Measurements from ENCODE around the gene THBS2.

Gene THBS2

GRCh38 chr6:169177516-169178166 lies 76.0 kb downstream of the THBS2 start:
- DNase-seq = no peak

GRCh38 chr6:169176361-169176991 lies 77.2 kb downstream of the THBS2 start:
- DNase-seq = no peak

DNA sequence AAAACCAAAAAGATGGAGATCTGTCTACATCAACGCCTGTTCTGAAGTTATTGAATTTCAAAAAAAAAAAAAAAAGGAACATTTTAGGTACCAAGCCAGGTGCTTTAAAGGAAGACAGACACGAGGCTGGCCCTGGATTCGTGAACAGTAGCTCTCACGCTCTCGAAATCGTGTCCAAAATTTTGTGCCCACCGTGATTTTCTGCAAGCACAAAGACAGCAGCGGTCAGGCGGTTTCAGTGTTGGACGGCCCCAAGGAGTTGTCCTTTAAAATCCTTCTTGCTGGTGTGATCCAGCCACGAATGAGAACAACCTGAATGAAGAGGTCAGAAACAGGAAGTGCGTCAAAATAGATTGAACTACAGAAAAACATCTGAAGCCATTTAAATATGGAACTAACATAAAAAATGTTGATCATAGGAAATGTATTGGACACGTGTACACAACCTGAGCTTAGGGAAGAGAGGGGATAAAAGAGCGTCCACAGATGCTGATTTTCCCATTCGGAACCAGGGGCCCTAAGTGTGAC lies 78.2 kb downstream of the THBS2 start:
- no peak for DNase-seq

- no peak for DNase-seq
Observed at GRCh38 chr6:169174516-169175359, 78.9 kb downstream of the THBS2 start.

DNA sequence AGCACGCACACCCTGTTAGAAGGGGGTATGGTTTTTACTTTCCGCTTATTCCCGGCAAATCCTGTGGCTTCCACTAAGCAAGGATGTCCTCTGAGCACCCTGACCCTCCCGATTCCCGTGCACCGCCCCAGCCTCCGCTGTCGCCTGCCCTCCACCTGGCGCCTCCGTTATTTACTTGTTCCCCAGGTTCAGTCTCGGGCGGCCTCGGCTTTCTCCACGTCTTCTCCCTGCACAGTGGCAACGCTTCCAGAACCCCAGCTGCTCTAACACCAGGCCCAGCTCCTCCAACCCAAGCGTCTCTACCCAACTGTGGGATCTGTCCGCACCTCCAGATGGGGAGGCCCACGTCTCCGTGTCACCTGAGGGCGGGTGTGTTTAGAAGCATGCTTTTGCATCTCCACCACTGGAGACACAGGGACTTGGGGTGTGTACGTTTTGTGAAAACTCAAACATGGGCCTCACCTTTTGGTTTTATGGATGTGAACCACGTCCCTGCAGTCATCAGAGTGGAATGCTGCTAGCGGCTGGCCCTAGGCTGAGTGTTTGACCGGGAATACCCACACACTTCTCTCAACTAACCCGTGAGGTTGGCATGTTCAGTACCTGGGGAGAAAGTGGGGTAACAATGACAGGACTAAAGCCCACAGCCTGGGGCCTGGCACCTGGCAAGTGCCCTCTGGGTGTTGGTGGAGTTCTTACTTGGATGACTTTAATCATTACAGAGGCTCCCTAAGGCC lies 79.9 kb downstream of the THBS2 start:
- no peak for DNase-seq

- DNase-seq = no peak
Observed at GRCh38 chr6:169172946-169173345, 80.7 kb downstream of the THBS2 start.

- no peak for DNase-seq
Observed at GRCh38 chr6:169172456-169172855, 81.2 kb downstream of the THBS2 start.

DNA sequence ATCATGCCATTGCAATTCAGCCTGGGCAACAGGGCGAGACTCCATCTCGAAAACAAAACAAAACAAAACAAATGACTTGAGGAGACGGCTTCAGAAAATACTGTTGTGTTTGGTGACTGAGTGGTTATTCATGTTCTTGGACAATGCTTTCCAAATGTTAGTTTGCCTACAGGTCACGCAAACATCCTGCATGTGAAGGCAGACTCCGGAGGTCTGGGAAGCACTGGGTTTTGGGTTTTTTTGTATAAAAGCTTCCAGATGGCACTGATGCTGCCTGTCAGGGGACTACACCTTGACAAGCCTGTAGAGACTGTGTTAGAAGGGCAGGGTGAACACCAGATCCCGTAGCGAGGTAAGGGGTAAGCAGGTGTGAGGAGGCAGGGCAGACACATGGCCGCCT lies 81.7 kb downstream of the THBS2 start:
- no peak for DNase-seq

GRCh38 chr6:169171016-169171415 lies 82.6 kb downstream of the THBS2 start:
- no peak for DNase-seq

DNA sequence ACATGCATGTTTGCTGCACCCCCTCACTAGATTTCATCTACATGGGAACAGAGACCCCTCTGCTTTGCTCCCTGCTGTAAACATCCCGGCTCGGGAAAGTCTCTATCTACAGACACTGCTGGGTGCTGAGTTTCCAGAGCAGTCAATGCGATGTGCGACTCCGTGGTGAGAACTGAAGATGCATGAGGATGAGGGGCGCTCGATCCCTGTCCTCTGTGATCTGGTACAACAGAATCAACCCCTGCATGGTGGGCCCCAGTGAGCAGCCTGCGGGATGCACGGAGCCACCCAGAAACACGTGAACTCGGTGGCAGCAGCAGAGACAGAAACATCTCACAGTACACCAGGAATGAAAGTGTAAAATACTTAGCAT lies 83.1 kb downstream of the THBS2 start:
- DNase-seq = no peak

- DNase-seq = no peak
Observed at GRCh38 chr6:169169941-169170582, 83.6 kb downstream of the THBS2 start.

GRCh38 chr6:169169375-169169774 lies 84.3 kb downstream of the THBS2 start:
- no peak for DNase-seq

GRCh38 chr6:169168706-169169105 lies 84.9 kb downstream of the THBS2 start:
- no peak for DNase-seq

DNA sequence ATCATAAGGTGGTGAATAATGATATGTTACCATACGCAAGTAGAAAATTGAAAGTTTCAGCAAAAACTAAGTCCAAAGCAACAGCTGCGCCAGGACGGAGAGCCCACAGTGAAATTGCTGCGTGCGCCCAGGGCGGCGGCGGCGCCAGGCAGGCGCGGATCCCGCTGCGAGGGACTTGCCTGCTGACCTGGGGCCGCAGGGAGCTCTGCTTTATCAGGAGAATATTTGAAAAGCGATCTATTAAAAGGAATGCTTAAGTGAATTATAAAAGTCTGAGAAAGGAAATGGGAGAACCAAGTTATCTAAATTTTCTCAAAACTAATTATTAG lies 85.4 kb downstream of the THBS2 start:
- DNase-seq = no peak

DNA sequence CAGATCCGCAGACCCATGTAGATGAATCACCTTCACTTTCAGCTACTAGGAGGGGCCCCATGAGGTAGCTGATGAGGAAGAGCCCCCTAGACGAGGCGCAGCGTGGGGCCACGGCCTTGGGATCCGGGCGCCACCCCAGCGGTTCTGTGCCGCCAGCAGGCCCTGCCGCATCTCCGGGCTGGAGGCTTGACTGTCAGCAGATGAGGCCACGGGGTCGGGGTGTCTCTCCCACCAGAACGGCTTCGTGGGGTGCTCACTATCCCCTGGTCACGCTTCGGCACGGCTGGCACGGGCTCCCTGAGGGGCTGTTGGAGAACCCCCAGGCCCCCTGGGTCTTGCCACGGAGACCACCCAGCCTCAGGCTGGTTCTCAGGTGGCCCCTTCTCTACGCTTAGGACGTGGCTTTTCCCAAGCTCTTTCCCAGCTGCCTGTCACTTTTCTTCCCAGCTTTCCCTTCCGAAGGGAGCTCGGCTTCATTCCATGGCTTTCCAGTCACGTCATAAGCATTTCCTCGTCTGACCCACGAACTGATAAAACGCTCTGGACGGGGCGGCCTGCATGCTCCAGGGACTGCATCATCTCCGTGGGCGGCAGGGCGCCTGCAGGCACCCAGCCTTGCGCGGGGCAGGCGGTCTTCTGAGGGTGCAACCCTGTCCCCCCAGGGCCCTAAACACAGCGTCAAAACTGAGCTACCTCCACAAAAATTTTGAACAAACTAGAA lies 85.9 kb downstream of the THBS2 start:
- no peak for DNase-seq

GRCh38 chr6:169166896-169167580 lies 86.6 kb downstream of the THBS2 start:
- no peak for DNase-seq

Data from activated naive CD4-positive, alpha-beta T cell treated with Interleukin-2 at 50 U/mL for 16 hours (primary cell).